LNCaP clone FGC (cell line): ENCODE measurements around the gene NFKB2.

Experiments
- DNase-seq: peaks from one replicate; pipeline ENCODE4 v3.0.0-alpha.2; 2011; ENCODE audit warnings: low read depth
- H3K4me3 ChIP-seq: 2 replicates; pipeline ENCODE4 v1.5.1; 2011; ENCODE audit warnings: mild to moderate bottlenecking, low read depth, low read length, control low read depth
- CTCF ChIP-seq: IDR thresholded peaks from 2 replicates; pipeline ENCODE4 v1.5.1; 2012; ENCODE audit warnings: mild to moderate bottlenecking; ENCODE audit not compliant: control insufficient read depth, insufficient read depth; ENCODE audit errors: extremely low read depth

Gene NFKB2

GRCh38 chr10:102408728-102409603 is 13.5 kb downstream of the NFKB2 start:
- no peak for DNase-seq
- no peak overlapping the region for H3K4me3 ChIP-seq
- TF ChIP-seq CTCF: no peak

- no peak for DNase-seq
- no peak for TF ChIP-seq CTCF
- H3K4me3 ChIP-seq: 0 out of 2 replicates have a peak overlapping the region, but pooled peaks have one; percentile 4
Observed at GRCh38 chr10:102409604-102410428, 14.3 kb downstream of the NFKB2 start.

- 0 out of 2 replicates have a peak overlapping the region, but pooled peaks have one; percentile 4 for H3K4me3 ChIP-seq
Observed at GRCh38 chr10:102410429-102411073, 15.0 kb downstream of the NFKB2 start.

GRCh38 chr10:102411341-102412255 is 16.1 kb downstream of the NFKB2 start:
- TF ChIP-seq CTCF: no peak
- no peak overlapping the region for H3K4me3 ChIP-seq
- no peak for DNase-seq

More at GRCh38 chr10:102410429-102411073, 15.0 kb downstream of the NFKB2 start:
- no peak for TF ChIP-seq CTCF
- DNase-seq: no peak

GRCh38 chr10:102412293-102412692 is 16.8 kb downstream of the NFKB2 start:
- no peak for TF ChIP-seq CTCF
- no peak overlapping the region for H3K4me3 ChIP-seq
- no peak for DNase-seq

- no peak overlapping the region for H3K4me3 ChIP-seq
- DNase-seq: no peak
- TF ChIP-seq CTCF: no peak
Observed at GRCh38 chr10:102413053-102413705, 17.7 kb downstream of the NFKB2 start.
